BE2C (cell line): ENCODE data around the gene GSTM5.
A peak's percentile ranks its signal among the peaks of the same experiment; 100 is the strongest.
"Not testable (repeated sequence)": the region's sequence is repeated elsewhere in the genome, so short reads cannot be mapped to it uniquely, and the experiment has no call there.

ENCODE experiments used
- DNase-seq: peaks from one replicate; pipeline ENCODE4 v3.0.0-alpha.2; 2020
- H3K27me3 ChIP-seq: fragments of 250-450 bp; sonication (Bioruptor Pico); 2 replicates; pipeline ENCODE4 v1.5.1; 2020; ENCODE audit warnings: mild to moderate bottlenecking
- H3K36me3 ChIP-seq: fragments of 250-450 bp; sonication (Bioruptor Pico); 2 replicates; pipeline ENCODE4 v1.5.1; 2020; ENCODE audit warnings: mild to moderate bottlenecking
- H3K4me1 ChIP-seq: fragments of 250-450 bp; sonication (Bioruptor Pico); 2 replicates; pipeline ENCODE4 v1.5.1; 2020
- H3K4me3 ChIP-seq: 2 replicates; pipeline ENCODE4 v1.5.1; 2011; ENCODE audit warnings: low read depth, low read length
- H3K9me3 ChIP-seq: fragments of 250-450 bp; sonication (Bioruptor Pico); 2 replicates; pipeline ENCODE4 v1.5.1; 2020
- TF ChIP-seq, protein P1 (sequence below): IDR thresholded peaks from 2 replicates; pipeline ENCODE4 v1.5.1; 2012; ENCODE audit warnings: mild to moderate bottlenecking, low read depth, low read length

Gene GSTM5

DNA sequence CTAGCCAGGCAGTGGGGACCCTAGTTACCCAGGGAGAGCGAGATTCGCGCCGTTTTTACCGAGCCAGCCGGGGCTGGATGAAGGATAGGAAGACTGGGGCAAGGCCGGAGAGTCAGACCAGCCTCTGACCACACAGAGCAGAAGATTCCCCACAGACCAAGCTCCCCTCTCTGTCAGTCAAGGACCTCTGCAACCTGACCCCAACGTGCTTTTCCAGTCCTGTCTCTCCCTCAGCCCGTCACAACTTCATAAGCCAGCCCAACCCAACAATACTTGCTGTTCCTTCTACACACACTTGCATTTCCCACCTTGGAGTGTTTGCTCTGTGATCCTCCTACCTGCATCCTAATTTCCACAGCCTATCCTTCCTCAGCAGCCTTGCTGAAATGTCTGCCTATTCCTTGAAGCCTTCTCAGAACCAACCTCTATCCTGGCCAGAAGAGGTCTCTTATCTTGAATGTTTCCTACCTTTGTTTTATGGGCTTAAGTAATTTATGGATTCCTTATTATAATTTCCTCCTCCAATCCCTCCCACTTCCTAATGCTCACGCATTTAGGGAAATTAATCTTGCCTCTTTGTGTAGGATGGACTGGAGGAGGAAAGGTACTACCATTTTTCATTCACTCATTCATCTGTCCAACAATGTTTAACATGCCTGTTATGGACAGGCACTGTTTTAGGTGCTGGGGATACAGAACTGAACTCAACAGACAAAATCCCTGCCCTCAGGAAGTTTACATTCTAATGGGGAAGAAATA, 28.7 kb downstream of the GSTM5 start, which contains the start of gene GSTM3:
GSTM3 (minus strand) TSS at position 424 of the 759 bp plus-strand sequence. CDS start 751 bp downstream, outside the sequence.
- H3K36me3 ChIP-seq = peaks cover 7% of the 10 kb centered on the region; the same call in 1 of the 2 replicates
- H3K9me3 ChIP-seq = no peaks in the 10 kb centered on the region
- no peaks in the 10 kb centered on the region for H3K4me1 ChIP-seq
- TF ChIP-seq, protein P1, sequence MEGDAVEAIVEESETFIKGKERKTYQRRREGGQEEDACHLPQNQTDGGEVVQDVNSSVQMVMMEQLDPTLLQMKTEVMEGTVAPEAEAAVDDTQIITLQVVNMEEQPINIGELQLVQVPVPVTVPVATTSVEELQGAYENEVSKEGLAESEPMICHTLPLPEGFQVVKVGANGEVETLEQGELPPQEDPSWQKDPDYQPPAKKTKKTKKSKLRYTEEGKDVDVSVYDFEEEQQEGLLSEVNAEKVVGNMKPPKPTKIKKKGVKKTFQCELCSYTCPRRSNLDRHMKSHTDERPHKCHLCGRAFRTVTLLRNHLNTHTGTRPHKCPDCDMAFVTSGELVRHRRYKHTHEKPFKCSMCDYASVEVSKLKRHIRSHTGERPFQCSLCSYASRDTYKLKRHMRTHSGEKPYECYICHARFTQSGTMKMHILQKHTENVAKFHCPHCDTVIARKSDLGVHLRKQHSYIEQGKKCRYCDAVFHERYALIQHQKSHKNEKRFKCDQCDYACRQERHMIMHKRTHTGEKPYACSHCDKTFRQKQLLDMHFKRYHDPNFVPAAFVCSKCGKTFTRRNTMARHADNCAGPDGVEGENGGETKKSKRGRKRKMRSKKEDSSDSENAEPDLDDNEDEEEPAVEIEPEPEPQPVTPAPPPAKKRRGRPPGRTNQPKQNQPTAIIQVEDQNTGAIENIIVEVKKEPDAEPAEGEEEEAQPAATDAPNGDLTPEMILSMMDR = no peak
- peak within 1 kb of the TSS; percentile 65 for H3K4me3 ChIP-seq
- H3K27me3 ChIP-seq = no peaks in the 10 kb centered on the region
- DNase-seq = no peak

DNA sequence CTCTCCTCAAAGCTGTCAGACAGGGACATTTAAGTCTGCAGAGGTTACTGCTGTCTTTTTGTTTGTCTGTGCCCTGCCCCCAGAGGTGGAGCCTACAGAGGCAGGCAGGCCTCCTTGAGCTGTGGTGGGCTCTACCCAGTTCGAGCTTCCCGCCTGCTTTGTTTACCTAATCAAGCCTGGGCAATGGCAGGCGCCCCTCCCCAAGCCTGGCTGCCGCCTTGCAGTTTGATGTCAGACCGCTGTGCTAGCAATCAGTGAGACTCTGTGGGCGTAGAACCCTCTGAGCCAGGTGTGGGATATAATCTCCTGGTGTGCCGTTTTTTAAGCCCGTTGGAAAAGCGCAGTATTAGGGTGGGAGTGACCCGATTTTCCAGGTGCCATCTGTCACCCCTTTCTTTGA, 36.3 kb downstream of the GSTM5 start:
- H3K27me3 ChIP-seq, H3K36me3 ChIP-seq, H3K4me1 ChIP-seq, H3K9me3 ChIP-seq, H3K4me3 ChIP-seq, DNase-seq: not testable (repeated sequence)

DNA sequence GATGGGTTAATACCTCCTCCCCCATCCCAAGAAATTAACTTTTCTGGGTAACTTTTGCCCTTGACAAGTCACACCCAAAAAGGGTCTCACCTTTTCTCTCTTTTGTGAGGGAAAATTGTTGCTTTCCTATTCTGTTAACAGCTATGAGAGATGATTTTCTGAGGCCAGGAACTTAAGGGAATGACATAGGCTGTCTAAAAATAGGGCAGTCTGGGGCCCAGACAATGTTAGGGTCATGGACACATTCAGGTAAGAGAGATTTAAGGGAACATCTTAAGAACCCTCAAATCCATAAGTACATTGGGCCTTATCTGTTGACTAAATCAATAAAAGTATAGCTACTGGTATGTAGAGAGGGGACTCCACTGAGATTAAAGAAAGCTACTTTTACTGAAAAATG, 37.2 kb downstream of the GSTM5 start:
- DNase-seq = no peak
- H3K4me3 ChIP-seq = no peak overlapping the region
- H3K36me3 ChIP-seq = no peaks in the 10 kb centered on the region
- TF ChIP-seq, protein P1 = no peak
- no peaks in the 10 kb centered on the region for H3K4me1 ChIP-seq
- no peaks in the 10 kb centered on the region; the same call in 1 of the 2 replicates for H3K9me3 ChIP-seq
- no peaks in the 10 kb centered on the region; the same call in 1 of the 2 replicates for H3K27me3 ChIP-seq

DNA sequence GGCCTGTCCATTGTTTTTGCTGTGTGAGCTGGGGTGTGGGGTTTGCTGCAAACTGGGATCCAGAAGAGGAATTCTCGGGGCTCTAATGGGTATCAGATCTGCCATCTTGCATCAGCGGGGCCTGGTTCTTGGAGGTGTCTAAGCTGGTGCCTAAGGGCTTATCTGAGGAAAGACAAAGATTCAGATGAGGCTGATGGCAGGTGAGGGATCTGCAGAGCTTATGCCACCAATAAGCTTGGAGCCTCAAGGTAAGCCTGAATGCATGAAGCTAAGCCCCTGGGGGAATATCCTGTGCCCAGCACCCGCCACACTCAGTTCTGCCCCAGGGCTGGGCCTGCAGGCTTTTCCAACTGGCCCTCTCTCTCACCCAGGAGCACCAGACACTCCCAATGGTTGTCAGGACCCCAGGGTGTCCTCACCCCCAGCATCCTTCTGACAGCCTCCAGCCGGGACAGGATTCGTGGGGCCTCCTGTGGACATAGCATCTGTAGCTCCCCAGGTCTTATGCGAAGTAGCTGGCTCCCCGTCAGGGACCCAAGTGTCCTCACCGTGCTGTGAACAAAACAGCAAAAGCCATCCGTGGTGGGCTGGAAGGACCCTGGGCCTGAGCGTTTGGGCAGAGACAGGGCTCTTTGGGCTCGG, 38.3 kb downstream of the GSTM5 start:
- Histone ChIP-seq H3K4me3 (no peak overlapping the region), H3K9me3 (no peaks in the 10 kb centered on the region; the same call in 1 of the 2 replicates), H3K4me1 (no peaks in the 10 kb centered on the region), H3K27me3 (no peaks in the 10 kb centered on the region; the same call in 1 of the 2 replicates), H3K36me3 (no peaks in the 10 kb centered on the region)
- TF ChIP-seq, protein P1 = no peak
- DNase-seq = no peak

DNA sequence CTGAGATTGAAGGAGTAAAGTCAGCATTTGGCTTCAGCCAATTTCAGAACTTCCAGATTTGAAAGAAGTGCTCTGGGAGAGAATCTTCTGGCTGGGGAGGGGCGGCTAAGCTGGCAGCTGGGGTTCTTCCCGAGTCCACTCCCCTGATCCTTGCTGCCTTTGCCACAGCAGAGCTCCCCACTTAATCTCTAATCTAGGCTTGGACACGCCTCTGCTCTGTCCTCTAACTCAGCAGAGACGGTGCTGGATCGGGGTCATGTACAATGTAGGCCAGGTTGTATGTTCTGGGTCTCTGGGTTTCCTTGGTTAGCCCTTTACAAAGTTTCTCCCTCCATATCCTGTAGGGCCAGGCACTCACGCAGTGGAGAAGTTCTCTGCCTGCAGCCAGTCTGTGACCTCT, 38.9 kb downstream of the GSTM5 start:
- Histone ChIP-seq H3K4me3 (no peak overlapping the region), H3K36me3 (no peaks in the 10 kb centered on the region), H3K4me1 (no peaks in the 10 kb centered on the region), H3K27me3 (no peaks in the 10 kb centered on the region; the same call in 1 of the 2 replicates), H3K9me3 (no peaks in the 10 kb centered on the region; the same call in 1 of the 2 replicates)
- TF ChIP-seq, protein P1 = no peak
- no peak for DNase-seq

DNA sequence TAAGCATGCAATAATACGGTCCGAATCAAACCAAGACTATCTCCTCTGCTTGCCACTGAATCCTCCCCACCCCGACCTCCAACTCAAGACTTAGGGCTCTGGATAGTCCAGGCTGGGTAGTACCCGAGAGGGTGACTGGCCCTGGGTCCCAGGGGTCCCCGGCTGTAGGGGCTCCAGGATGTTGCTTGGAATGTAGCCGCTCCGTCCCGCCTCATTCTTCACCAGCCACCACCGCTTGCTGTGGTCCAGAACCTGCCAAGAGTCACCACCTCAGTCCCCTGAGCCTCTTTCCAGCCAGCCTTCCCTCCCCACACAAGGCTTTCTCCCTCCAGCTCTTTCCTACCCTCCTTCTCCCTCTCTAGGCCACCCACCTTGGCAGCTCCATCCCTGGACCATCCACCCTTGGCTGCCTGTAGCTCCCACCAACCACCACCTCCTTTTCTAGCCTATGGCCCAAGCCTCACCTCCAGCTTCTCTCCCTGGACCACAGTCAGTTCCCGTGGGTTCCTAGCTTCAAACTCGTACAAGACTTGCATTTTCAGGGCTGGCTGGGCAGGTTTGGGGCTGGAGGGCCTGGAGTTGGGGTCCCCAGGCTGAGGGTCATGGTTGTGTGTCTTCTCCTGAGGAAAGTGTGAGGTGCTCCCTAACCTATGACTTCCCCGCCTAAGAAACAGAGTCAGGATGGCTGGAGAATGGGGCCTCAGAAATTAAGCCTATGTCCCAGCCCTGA, 39.6 kb downstream of the GSTM5 start:
- no peaks in the 10 kb centered on the region; the same call in 1 of the 2 replicates for H3K27me3 ChIP-seq
- DNase-seq = no peak
- H3K36me3 ChIP-seq = no peaks in the 10 kb centered on the region
- H3K4me1 ChIP-seq = no peaks in the 10 kb centered on the region
- TF ChIP-seq, protein P1 = no peak
- no peaks in the 10 kb centered on the region; the same call in 1 of the 2 replicates for H3K9me3 ChIP-seq
- H3K4me3 ChIP-seq = no peak overlapping the region
